Skeletal muscle tissue (tissue), 4 donors: Measurements from ENCODE around the gene CD99L2. TPM values are rescaled to one million over a fixed set of nuclear protein-coding genes. Genes with fewer than 3 reads are reported as not detected.

Source experiments
- H3K27ac ChIP-seq: one replicate; pipeline ENCODE4 v1.7.0; 2013; ENCODE audit warnings: mild to moderate bottlenecking, low read depth, low read length, inconsistent platforms
- H3K27me3 ChIP-seq, 3 donors: one replicate each; pipeline ENCODE4 v1.7.0; 2013; ENCODE audit warnings: low read length in 3 of 3; ENCODE audit not compliant: control insufficient read depth in 3 of 3, insufficient read depth in 3 of 3
- H3K36me3 ChIP-seq, 3 donors: one replicate each; pipeline ENCODE4 v1.7.0; 2013; ENCODE audit warnings: low read length in 3 of 3; ENCODE audit not compliant: control insufficient read depth in 3 of 3, insufficient read depth in 3 of 3
- H3K4me1 ChIP-seq, 3 donors: one replicate each; pipeline ENCODE4 v1.7.0; 2013; ENCODE audit warnings: low read length in 3 of 3, mild to moderate bottlenecking in 3 of 3; ENCODE audit not compliant: control insufficient read depth in 3 of 3, insufficient read depth in 3 of 3
- H3K4me3 ChIP-seq, 3 donors: one replicate each; pipeline ENCODE4 v1.7.0; 2013; ENCODE audit warnings: low read length in 3 of 3
- H3K9ac ChIP-seq, 3 donors: one replicate each; pipeline ENCODE4 v1.7.0; 2013; ENCODE audit warnings: low read length in 3 of 3, mild to moderate bottlenecking in 3 of 3, moderate library complexity in 2 of 3, low read depth in 1 of 3
- H3K9me3 ChIP-seq, 3 donors: one replicate each; pipeline ENCODE4 v1.7.0; 2013; ENCODE audit warnings: low read length in 3 of 3; ENCODE audit not compliant: control insufficient read depth in 3 of 3
- total RNA-seq: library from RNA; depleted of rRNA; stranded (reverse); fragments of >200 nt; gene quantifications from one replicate; pipeline ENCODE4 v1.2.3, GENCODE V29; 2014
- donor health status: Osteomylitis.

CD99L2 gene
- total RNA-seq, 1 donor from 2014 or later: 25.1 TPM

- H3K36me3 ChIP-seq: peaks cover 29 to 61% (median 34%) of the 10 kb centered on the region in 3 donors
Measured at GRCh38 chrX:150736475-150736874, 162.0 kb downstream of the CD99L2 start.

GRCh38 chrX:150731795-150732194 is 166.7 kb downstream of the CD99L2 start:
- Histone ChIP-seq H3K4me3 (no peak overlapping the region), H3K36me3 (peaks cover 24 to 36% (median 25%) of the 10 kb centered on the region in 3 donors), H3K27ac (no peak overlapping the region), H3K27me3 (no peaks in the 10 kb centered on the region), H3K4me1 (no peaks in the 10 kb centered on the region), H3K9me3 (no peaks in the 10 kb centered on the region), H3K9ac (no peak overlapping the region)

More at GRCh38 chrX:150736475-150736874, 162.0 kb downstream of the CD99L2 start:
- Histone ChIP-seq H3K4me3 (no peak overlapping the region), H3K4me1 (no peaks in the 10 kb centered on the region), H3K9me3 (no peaks in the 10 kb centered on the region), H3K27me3 (no peaks in the 10 kb centered on the region), H3K27ac (no peak overlapping the region), H3K9ac (no peak overlapping the region)

- Histone ChIP-seq H3K4me3 (no peak overlapping the region), H3K27me3 (no peaks in the 10 kb centered on the region), H3K36me3 (peaks cover 22 to 31% (median 24%) of the 10 kb centered on the region in 3 donors), H3K9ac (no peak overlapping the region), H3K9me3 (no peaks in the 10 kb centered on the region), H3K27ac (no peak overlapping the region), H3K4me1 (no peaks in the 10 kb centered on the region)
Measured at GRCh38 chrX:150730719-150731118, 167.7 kb downstream of the CD99L2 start.

- H3K27ac ChIP-seq: no peak overlapping the region
- H3K4me3 ChIP-seq: no peak overlapping the region
- H3K36me3 ChIP-seq: peaks cover 17 to 27% (median 24%) of the 10 kb centered on the region in 3 donors
- no peaks in the 10 kb centered on the region for H3K4me1 ChIP-seq
- no peaks in the 10 kb centered on the region for H3K27me3 ChIP-seq
- no peak overlapping the region for H3K9ac ChIP-seq
- H3K9me3 ChIP-seq: no peaks in the 10 kb centered on the region
Measured at GRCh38 chrX:150729956-150730355, 168.5 kb downstream of the CD99L2 start.

- Histone ChIP-seq H3K36me3 (peaks cover 0 to 4% (median 0%) of the 10 kb centered on the region in 3 donors), H3K4me3 (no peak overlapping the region), H3K27me3 (no peaks in the 10 kb centered on the region), H3K9ac (no peak overlapping the region), H3K4me1 (no peaks in the 10 kb centered on the region), H3K9me3 (no peaks in the 10 kb centered on the region), H3K27ac (no peak overlapping the region)
Measured at GRCh38 chrX:150719621-150720020, 178.8 kb downstream of the CD99L2 start.

Other genes with a start within 250 kb of the CD99L2 start
- 42.8 TPM for gene MTMR1, start 205.3 kb downstream of the CD99L2 start, total RNA-seq
- gene HMGB3, start 84.7 kb upstream of the CD99L2 start, total RNA-seq: 10.4 TPM